Kidney capillary endothelial cell (primary cell): Measurements from ENCODE around the gene LRTM2.

Source experiments
- DNase-seq: peaks from one replicate; pipeline ENCODE4 v3.0.0-alpha.2; 2018; ENCODE audit warnings: low spot score

LRTM2 gene

DNA sequence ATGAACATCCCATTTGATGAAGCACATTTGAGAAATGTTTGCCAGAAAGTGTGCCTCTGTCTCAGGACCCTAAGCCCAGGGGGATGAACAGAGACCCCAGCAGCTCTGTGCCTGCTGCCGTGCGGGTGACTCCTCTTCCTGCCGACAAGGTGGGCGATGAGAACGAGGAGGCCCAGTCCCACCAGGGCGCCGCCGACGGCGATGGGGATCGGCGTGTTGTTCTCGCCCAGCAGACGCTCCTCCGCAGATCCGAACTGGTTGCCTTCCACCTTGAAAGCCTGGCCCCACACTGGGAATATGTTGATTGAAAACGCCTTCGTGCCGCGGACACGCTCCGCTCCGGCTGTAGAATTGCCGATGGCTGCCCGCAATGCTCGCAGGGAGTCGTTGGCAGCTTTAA is 44.1 kb downstream of the LRTM2 start:
- DNase-seq, result no peak

DNA sequence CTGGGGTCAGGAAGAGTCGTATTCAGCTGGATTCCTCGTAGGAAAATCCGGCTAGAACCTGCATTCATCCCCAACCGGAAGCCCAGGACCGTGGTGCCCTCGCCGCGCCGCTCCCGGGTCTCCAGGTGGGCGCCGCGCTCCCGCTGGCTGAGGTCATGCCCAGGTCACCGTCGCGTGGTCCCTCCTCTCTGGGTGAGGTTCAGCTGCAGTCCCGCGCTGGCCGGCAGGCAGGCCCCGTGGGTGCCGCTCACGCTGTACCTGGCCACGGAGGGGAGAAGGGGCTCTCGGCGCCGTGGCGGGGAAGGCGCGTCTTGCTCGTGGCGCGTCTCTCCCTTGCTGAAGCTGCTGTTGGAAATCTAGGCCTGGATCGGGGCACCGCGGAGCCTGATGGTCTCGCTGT is 44.5 kb downstream of the LRTM2 start:
- DNase-seq, result no peak

DNA sequence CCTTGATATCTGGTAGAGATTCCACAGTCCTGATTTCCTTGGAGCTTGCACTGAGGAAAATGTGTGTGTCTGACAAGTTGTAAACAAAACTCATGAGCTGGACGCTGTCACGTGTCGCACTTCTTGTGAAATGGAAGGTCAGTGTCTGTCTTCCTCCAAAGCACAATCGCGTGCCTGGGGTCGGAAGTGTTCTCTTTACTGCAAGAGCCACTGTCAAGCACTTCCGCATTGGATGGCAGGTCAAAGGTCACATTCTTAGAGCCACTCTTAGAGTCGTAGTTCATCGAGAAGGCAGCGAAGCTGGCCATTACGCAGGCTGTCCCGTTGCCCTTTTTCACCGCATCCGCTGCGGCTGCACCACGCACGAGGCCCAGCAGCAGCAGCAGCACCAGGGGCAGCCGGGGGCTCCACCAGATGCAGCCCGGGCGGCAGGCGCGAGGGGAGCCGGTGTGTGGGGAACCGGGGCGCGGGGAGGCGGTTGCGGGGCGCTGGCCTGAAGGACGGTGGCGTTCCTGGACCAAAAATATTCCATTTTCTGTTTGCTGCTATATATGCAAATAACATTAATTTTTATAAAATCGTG is 45.0 kb downstream of the LRTM2 start:
- no peak for DNase-seq

DNA sequence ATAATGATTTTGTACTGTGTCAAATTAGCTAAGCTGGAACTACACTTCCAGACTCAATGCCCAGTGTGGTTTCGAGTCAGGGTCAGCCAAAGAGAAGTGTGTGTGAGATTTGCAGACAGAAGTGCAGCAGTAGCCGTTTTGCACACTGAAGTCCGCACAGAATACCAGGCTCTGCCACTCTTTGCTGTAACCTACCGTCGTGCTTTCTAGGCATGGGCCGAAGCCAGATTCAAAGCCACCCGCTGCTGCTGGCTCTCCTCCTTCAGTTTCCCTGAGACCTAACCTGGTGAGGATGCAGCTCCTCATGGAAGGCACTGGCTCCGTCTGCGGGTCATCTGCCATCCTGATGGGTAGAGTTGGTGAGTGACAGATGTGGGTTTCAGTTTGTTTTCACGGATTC is 48.8 kb downstream of the LRTM2 start:
- DNase-seq, result no peak

DNA sequence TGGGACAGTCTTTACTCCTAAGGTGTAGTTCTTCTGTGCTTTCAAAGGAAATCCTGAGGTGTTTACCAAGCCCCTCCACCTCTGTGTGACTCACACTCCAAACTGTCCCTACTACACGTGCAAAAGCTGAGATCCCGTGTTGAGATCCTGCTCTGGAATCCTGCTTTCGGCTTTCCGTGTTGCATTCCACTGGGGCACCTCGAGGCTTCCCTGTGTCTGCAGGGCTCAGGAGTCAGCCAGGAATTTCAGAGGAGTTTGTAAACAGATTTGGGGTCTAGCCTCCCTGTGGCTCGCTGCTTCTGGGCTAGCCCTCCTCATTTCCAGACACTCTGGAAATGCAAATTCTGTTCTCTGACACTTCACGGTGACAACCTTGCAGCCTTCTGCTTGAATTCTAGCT is 49.7 kb downstream of the LRTM2 start:
- no peak for DNase-seq

DNA sequence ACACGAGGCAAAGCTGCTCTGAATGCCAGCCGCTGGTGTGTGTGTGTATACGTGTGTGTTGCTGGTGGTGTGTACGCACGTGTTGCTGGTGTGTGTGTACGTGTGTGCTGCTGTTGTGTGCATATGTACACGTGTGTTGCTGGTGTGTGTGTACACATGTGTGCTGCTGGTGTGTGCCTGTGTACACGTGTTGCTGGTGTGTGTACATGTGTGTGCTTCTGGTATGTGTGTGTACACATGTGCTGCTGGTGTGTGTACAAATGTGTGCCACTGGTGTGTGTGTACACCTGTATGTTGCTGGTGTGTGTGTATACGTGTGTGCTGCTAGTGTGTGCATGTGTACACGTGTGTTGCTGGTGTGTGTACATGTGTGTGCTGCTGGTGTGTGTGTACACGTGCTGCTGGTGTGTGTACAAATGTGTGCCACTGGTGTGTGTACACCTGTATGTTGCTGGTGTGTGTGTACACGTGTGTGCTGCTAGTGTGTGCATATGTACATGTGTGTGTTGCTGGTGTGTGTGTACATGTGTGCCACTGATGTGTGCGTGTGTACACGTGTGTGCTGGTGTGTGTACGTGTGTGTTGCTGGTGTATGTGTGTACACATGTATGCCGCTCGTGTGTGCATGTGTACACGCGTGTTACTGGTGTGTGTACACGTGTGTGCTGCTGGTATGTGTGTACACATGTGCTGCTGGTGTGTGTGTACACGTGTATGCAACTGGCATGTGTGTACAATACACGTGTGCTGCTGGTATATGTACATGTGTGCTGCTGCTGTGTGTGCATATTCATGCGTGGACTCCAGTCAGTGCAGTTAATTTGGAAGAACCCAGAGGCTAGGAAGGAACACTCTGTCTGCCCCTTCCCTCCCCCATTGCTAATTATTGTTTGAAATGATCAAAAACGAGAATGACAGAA is 50.9 kb downstream of the LRTM2 start:
- DNase-seq, result no peak

DNA sequence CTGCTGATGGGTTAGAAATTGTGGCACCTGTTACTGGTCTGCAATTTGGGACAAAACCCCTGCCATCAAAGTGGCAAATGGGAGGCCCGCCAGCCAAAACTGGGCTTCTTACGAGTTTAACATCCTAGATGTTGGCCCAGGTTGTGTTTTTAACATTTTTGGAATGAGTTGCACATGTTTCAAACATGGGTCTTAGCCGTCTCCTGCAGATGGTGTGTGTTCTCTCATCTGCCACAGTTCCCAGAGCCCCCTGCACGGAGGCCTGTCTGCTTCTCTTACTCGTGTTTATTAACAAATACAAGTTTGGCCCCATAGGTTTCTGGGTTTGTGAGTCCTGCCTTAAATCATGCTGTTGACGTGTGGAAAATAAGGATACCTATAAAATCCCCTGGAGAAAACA is 51.6 kb downstream of the LRTM2 start:
- DNase-seq, result no peak

DNA sequence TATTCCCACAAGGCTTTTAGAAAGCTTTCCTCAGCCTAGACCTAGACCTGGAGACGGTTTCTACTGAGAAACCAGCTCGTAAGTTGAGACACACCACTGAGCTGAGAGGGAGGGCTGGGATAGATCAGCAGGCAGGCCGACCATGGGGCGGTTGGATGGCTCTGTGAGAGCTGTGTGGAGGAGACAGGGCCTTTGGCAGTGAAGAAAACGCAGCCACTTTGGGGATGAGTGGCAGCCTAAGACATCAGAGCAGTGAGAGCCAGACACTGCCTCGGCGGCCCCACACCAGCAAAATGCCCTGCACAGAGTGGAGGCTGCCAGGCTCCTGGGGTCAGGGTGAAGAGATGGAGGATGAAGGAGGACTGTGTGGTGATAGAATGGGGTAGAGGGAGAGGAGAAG is 52.1 kb downstream of the LRTM2 start:
- no peak for DNase-seq

DNA sequence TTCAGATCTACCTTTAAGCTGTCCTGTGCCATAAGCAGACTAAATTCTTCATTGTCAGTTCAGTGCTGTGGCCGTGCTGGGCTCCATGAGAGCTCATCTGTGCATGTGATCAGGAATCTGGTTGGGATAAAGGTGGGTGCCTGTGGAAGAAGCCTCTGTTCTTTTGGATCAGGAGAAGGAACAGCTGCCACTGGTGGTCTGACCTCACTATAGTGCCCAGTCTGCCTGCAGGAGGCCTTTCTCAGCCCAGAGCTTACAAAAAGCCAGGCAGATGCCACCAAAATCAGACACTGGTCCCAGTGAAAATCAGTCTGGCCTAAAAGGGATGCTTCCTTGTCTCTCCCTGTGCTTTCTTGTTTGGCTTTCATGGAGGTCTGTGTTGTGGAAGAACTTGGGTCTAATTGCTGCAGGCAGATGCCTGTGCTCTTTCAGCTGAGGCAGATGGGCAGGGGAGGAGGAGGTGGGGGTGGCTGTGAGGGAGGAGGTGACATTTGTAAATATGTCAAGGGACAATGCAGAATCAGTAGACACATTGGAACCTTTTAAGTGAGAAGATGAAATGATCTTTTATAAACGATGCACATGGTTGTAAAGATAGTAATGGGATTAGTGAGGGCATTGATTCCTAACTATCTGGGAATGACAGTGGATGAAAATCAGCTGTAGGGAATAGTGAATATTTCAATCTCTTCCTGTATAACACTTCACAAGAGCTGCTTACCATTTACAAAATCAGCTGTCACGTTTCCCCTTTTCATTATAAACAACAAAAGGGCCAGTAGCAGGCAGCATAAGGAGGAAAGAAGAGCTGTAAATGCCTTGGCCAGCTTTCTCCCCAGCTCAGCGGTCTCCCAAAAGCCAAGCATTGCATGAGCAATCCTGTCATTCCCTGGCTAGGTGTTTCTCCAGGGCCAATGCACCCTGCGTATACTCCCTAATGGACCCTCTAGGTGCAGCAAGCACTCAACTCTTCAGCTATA is 53.5 kb downstream of the LRTM2 start:
- DNase-seq, result no peak

DNA sequence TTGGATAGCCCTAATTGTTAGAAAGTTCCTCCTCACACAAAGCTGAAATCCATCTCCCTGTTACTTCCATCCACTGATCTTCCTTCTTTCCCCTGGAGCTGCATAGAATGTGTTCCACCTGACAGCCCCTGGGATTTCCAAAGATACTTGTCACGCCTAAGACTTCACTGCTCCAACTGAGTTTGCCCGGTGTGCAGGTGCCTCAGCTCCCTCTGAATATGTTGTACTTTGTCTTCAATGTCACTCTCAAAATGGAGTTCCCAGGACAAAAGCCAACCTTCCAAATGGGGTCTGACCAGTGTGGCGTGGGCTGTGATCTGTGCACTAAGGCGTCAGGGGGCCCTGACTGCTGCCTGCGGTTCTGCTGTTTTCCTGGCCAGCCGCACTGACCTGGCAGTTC is 55.2 kb downstream of the LRTM2 start:
- DNase-seq, result no peak

DNA sequence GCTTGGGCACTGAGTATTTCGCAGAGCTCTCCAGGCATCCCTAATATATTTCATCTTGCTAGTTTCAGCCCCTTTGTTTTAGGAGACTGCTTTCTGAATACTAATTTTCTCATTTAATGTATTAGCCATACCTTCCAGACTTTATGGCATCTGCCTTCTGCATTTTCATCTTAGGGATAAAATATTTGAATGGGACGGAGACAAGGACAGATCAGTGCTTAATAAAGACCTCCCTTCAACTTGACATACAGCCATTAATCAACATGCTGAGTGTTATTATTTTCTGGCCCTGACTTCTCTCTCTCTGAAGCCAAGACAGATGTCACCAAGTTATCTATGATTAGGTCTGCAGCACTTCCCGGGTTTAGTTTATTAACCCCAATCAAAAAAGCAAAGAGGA is 55.7 kb downstream of the LRTM2 start:
- DNase-seq, result no peak

DNA sequence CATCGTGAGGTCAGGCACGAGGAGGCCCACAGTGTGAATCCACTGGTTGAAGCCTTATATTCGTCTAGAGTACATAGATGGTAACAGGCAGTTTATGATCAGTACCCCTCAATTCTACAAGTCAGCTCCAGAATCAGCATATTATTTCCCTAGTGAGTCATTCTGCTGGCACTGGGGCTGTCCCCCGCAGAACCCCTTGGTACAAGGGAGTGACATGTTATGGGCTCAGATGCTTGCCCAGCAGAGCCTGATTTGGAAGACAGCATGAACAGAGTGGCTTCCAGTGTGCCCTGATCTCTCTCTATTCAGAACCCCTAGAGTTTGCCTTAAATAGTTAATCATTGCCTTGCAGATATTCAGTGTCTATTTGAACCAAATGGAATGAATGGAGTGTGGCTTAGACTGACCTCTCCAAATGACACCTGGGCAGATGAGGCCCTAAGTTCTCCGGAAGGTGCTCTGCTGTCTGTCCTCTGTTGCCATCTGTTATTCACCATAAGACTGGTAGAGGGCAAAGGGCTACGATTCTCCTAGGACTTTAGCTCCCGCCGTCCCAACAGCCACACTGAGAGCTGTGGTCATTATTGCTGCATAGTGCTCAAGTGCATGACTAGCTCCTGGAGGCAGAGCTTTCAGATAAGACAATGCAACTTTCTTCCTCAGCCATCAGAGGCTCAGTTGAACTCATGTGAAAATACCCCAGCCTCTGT is 57.0 kb downstream of the LRTM2 start:
- DNase-seq, result no peak

DNA sequence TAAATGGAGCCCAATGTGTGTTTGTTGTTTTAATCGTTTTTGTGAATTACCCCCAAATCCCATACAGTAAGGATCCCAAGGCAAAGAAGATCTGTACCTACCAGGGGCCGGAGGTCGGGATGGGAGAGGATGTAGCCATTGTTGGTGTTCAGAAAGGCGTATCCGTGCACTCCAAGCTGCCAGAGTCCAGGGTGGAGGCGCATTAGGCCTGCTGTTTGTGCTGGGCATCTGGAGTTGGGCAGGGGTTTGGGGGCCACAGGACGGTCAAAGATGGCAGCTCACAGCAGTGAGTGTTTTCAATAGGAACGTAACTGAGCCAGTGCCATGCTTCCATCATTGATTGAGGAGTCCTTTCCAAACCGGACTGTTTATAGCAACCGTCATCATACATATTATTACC is 57.8 kb downstream of the LRTM2 start:
- no peak for DNase-seq

DNA sequence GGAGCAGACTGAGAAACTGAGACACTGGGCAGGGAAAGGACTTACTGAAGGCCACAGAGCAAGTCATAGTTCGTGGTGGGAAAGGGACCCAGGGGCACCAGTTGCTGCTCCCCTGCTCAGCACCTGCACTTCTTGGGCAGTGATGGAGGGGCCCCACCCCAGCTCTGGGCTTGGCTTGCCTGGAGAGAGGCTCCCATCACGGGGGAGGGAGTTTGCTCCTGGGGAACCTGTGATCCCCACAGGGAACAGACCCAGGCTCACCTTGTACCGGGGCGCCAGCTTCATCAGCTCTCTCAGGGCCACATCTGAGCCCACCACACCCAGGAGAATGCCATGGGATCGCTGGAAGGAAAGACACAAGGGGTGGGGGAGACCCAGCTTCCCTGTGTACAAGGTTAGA is 58.3 kb downstream of the LRTM2 start:
- no peak for DNase-seq

DNA sequence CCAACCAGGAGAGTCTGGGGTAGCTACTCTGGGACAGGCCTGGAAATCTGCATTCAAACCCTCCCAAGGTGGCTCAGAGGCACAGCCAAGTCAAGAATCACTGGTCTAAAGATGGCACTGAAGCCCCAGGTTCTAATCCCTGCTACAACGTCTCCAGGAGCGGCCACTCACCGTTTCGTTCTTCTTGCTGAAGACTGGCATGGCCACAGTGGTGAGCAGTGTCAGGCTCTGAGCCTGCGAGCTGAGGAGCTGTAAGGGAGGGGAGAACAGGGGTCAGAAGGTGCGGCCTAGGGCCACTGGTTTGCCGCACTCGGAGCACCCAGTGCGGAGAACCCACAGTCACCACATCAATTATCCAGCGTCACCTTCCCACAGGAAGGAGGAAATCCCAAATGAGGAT is 59.3 kb downstream of the LRTM2 start:
- DNase-seq, result no peak

DNA sequence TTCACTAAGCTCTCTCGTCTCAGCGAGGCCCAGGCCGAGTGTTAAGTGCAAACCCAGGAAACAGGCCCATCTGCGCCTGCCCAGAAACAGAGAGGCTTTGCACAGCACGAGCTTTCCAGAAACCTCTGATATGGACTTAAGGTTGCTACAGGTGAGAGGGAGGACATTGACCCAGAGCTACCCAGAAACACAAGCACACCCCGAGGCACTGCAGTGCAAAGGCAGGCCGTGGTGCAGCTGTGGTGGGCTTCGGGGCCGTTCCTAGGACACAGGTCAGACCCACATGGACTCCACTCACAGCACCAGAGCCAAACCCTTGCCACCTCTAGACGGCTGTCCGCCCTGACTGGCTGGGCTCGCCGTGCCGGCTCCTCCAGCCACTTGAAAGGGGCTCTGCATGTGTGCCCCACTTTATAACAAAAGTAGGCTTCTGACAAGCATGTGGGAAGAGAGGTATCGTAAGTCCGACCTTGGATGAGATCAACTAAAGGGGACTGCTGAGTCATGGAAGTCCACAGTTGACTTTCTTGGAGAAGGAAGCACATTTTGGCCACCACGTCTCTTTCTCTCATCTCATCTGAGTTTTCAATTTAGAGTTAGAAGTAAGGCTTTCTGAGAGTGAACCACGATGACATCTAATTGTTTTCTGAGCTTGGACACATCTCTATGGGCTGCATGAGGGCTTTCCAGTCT is 59.9 kb downstream of the LRTM2 start:
- DNase-seq, result no peak

DNA sequence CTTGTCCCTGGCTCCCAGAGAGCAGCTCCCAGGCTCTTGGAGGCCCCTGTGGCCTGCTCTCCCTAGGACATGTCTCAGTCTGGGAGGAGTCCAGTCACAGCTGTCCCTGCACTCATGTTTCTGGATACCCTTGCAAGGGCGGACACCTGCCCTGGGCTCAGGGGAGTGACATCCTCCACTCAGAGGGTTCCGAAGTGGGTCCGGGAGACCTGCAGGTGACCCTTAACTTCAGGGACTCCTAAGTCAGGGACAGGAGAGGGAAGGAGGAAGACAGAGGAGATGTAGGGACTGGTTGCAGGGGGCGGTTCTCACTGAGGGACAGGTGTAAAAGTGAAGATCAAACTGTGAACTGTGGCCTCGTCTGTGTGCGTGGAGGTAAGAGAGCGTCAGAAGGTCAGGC is 60.5 kb downstream of the LRTM2 start:
- DNase-seq, result no peak

DNA sequence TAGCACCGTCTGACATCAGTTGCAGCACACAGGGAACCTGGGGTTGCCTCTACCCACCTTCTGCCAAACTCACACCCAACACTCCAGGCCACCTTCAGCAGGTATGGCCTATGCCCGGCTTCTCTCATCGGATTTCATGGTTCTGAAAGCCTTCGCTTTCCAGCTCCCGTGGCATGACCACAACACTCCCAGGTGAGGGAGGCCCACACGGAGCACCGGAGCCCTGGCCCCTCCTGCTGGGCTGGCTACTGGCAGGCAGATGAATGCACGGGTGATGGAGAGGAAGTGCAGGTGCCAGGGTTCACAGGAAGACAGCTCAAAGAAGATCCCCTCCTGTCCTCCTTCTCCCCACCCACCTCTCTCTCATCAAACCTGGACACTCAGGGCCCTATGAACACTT is 60.9 kb downstream of the LRTM2 start:
- no peak for DNase-seq

DNA sequence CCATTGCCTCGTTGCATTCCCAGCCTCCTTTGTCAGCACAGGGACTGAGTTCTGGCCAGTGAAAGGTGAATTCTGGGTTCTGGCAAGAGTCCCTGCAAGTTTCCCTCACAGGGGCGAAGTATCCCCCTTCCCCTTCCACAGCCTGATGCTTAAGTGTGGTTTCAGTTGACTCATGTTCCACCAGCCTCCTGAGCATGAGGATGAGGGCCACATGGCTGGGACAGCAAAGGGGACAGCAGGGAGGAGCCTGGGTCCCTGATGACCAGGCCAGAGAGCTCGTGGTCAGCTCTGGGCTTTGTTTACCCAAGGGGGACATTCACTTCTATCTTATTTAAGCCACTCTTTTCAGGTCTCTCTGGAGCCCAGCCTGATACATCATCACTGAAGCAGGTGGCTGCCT is 61.6 kb downstream of the LRTM2 start:
- DNase-seq, result no peak

DNA sequence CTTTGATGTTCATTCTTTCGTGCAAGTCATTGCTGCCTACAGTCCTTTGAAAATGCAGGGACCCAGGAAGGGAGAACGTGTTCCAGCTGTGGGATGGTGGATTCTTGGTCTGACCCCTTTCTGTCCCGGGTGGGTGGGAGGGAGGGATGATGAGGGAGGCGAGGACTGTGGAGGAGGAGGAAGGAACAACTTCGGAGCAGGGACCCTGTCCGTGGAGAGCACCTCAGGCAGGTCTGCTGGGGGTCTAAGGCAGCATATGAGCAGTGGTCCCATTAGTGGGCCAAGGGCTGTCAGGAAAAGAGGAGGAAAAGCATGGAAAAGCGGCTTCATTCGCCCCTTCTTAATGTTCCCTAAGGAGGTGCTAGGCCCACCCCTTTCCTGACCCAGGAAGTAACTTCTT is 62.0 kb downstream of the LRTM2 start:
- DNase-seq, result no peak

DNA sequence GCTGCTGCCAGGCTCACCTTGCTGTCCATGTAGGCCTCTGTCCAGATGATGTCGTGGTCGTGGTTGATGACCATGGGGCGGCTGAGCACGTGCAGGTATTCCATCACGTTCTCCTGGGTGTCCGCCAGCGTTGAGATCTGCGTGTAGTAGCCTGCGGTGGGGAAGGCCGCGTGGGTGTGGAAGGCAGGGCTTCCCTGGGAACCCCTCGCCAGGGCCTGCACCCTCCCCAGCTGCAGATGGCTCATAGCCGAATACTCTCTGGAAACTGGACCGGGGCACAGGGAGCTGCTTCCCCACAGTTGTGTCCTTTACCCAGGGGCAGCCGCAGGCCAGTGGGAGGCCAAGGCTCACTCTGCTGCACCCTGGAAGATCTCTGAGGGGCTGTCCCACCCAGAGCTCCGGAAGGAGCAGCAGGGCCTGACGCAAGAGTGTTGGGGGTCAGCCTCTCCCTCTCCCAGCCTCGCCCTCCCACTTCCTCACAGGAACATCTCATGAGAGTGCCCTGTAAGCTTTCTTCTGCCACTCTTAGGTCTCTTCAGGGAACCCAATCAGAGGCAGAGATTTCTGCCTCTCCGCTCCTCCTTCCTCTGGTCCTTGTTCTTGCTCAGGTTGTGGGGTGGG is 62.6 kb downstream of the LRTM2 start:
- no peak for DNase-seq
